Uterus (tissue), 2 donors: Measurements from ENCODE around the gene CD93.

Source experiments
- POLR2A ChIP-seq, 2 donors: fragments of 450-650 bp; IDR thresholded peaks; one replicate each; pipeline ENCODE4 v1.6.1; 2016; ENCODE audit warnings: antibody characterized with exemption in 2 of 2, mild to moderate bottlenecking in 1 of 2, moderate library complexity in 1 of 2
- TF ChIP-seq, protein P1 (sequence below), 4 experiments: fragments of 200-600 bp in 2 of 4; fragments of 450-650 bp in 2 of 4; sonication (generic) in 2 of 4; IDR thresholded peaks; one replicate each; pipeline ENCODE4 v1.5.1; 2016 to 2019; ENCODE audit warnings: antibody characterized with exemption in 4 of 4, mild to moderate bottlenecking in 2 of 4, moderate library complexity in 1 of 4

DNA sequence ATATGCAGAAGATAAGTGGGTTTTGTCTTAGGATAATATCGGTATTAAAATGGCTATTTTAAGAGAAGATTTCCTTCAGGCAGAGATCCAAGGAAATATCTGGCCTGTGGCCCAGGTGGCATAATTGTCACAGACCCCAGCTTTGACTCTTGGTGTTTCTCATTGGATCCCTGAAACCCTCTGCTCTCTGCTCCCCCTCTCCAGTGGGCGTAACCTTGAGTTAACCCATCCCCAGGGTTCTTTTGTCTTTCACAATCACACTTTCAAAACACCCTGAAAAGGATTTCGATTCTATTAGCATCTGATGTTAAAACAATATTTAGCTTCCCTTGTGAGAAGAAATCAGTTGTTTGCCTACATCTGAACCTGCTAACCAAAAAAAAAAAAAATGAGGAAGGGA lies 43.9 kb downstream of the CD93 start:
- TF ChIP-seq, protein P1, sequence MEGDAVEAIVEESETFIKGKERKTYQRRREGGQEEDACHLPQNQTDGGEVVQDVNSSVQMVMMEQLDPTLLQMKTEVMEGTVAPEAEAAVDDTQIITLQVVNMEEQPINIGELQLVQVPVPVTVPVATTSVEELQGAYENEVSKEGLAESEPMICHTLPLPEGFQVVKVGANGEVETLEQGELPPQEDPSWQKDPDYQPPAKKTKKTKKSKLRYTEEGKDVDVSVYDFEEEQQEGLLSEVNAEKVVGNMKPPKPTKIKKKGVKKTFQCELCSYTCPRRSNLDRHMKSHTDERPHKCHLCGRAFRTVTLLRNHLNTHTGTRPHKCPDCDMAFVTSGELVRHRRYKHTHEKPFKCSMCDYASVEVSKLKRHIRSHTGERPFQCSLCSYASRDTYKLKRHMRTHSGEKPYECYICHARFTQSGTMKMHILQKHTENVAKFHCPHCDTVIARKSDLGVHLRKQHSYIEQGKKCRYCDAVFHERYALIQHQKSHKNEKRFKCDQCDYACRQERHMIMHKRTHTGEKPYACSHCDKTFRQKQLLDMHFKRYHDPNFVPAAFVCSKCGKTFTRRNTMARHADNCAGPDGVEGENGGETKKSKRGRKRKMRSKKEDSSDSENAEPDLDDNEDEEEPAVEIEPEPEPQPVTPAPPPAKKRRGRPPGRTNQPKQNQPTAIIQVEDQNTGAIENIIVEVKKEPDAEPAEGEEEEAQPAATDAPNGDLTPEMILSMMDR (IDR thresholded peaks at IDR 0.05) = no peak
- no peak for TF ChIP-seq POLR2A (IDR thresholded peaks at IDR 0.05)
